ENCODE measurements around the gene SELENOM.
"Not testable (repeated sequence)": the region's sequence is repeated elsewhere in the genome, so short reads cannot be mapped to it uniquely, and the experiment has no call there.

The SELENOM gene

GRCh38 chr22:31090217-31091085, 16.9 kb downstream of the SELENOM start:
- DNase-seq (ENCODE audit: low spot score): no peak

DNA sequence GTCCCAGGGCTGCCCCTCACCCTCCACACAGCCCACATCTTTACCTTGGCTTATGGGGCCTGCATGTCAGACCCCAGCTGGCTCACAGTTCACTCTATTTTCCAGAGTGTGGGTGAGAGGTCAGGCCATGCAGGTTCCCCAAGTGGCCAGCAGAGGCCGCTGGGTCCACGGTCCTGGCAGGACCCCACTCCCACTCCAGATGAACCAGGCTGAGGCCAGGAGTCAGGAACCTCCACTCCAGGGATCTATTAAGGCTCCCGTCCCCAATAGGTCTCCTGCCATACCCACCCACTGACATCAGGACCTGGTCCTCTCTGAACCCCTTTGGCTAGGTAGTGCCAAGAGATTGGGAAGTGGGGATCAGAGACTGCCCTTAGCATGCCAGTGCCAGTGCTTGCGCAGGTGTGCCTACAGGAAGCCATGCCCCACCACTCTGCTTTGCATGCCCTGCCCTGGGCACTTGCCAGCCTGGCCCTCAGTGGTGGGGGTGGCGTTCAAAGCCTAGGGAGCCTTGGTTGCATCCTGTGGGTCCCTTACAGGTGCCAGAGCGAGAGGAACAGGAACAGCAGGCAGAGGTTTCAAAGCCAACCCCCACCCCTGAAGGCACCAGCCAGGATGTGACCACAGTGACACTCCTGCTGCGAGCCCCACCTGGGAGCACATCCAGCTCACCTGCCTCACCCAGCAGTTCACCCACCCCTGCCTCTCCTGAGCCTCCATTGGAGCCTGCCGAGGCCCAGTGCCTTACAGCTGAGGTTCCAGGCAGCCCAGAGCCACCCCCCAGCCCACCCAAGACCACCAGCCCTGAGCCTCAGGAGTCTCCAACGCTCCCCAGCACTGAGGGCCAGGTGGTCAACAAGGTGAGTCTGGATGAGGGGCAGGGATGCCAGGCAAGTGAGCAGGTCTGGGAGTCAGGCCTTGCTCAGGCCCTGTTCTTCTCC, 17.9 kb downstream of the SELENOM start:
- DNase-seq (ENCODE audit: low spot score): no peak

- no peak for DNase-seq (ENCODE audit: low spot score)
Observed at GRCh38 chr22:31088233-31088986, 19.0 kb downstream of the SELENOM start.

- no peak for DNase-seq (ENCODE audit: low spot score)
Observed at GRCh38 chr22:31087744-31088215, 19.6 kb downstream of the SELENOM start.

DNA sequence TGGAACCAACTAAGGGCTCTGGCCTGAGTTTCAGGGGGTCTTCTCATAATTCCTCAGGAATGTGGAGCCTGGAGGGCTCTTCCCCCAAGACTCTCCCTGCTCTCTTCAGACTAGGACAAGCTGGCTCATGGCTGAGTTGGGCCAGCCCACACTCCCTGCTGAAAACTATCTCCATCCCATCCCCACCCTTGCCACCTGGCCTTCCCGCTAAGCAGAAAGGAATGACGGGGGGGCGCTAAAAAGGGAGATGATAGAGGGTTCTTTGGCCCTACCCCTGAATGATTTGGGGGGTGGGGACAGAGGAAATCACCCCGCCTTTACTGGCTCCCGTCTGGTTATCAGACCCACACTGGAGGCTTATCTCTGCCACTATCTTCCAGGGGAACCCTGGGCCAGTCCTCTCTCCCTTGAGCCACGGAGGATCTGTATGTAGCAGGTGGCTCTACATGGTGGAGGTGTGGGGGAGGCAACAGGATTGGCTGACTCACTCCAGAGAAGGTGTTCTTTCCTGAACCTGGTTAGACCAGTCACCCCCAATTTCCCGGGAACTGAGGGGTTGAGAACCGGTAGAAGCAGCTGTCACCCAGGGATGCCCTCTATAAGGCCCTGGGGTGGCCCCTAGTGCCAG, 20.6 kb downstream of the SELENOM start:
- DNase-seq (ENCODE audit: low spot score): no peak

GRCh38 chr22:31085928-31086327, 21.4 kb downstream of the SELENOM start:
- DNase-seq (ENCODE audit: low spot score): no peak

DNA sequence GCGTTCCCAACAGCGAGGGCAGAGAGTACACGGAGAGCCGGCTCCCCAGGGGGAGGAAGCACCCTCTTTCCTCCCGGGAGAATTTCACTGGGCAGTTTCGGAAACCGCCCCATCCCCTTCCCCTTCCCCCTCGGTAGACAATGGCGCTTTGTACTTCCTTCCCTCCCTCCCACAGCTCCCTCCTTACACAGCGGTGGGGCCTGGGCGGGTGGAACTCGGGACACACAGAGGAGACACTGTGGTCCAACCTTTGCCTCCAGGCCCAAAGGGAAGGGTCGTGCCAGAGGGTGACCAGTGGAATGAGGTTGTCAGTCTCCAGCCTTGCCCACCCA, 21.9 kb downstream of the SELENOM start:
- DNase-seq (ENCODE audit: low spot score): peak; percentile 96

DNA sequence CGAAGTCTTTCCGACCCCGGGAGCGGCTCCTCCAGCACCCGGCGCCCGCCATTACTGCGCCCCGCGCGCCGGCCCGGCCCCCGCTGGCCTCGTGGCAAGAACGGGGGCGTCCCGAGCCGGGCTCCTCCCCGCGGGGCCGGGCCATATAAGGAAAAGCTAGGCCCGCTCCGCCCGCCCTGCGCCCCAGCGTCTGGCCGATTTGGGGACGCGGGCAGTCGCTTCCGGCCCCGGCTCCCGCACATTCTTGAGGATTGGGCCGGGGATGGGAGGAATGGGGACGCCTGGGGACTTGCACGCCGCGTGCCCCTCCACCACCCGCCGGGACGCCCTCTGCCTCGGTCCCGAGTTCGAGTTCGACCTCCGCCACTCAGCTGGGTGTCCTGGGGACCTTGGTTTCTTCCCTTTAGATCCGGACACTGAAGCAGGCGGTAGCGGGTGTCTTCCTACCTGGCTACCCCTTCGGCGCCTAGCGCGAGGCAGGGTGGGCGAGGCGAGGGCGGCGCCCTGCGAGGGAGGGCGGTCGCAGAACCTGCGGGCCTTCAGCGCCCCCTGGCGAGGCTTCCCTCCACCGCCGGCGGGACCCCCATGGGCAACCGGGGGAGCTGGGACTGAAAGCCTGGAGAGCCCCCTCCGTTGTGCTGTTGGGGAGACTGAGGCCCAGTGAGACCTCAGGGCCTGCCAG, 22.4 kb downstream of the SELENOM start:
- peak; percentile 87 for DNase-seq (ENCODE audit: low spot score)

- DNase-seq (ENCODE audit: low spot score): no peak
Observed at GRCh38 chr22:31083923-31084810, 23.2 kb downstream of the SELENOM start.

DNA sequence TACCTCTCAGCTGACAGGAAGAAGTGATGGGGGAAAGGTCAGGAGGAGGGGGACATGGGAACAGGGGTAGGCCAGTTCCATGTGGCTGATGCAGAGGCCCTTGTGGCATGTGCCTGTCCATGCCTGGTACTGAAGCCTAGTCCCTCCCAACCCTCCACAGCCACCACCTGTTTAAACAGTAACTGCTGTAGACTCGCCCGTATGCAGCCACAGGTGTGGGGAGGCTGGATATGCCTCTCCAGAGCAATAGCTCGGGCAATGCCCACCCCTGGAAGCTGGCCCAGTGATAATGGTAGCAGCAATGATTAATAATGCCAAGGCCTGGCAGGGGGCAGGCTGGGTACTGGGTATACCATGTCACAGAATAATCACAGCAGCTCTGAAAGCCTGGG, 24.0 kb downstream of the SELENOM start:
- DNase-seq (ENCODE audit: low spot score): no peak

DNA sequence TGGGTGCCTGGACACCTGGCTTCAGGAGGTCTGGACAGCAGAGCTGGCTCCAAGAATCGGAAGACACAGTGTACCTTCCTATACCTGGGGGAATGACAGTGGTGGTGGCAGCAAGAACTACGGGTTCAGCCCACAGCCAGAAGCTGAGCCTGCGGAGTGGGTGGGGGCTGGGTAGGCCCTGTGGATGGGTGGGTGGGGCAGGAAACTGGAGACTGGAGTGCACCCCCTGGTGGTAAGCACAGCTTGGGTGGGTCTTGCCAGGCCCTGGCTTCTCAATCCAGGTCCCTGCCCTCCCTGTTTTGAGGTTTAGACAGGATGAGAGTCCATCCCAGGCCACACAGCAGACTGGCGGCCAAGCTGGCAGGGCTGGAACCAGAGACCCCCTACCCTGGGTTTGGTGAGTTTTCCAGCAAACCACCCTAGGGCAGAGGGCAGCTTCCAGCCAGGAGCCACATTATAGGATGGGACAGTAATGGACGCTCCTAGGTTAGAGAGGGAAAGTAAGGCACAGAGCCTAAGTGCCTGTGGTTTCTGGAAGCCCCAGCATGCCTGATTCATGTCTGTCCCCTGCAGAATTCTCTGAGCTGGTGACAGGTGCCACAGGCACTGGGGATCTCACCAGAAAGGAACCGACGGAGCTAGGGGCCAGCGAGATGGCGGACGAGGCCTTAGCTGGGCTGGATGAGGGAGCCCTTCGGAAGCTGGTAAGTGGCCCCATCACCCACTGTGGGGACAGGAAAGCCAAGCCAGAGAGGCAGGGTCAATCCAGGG, 24.6 kb downstream of the SELENOM start:
- peak; percentile 67 for DNase-seq (ENCODE audit: low spot score)

GRCh38 chr22:31081963-31082605, 25.3 kb downstream of the SELENOM start:
- DNase-seq (ENCODE audit: low spot score): no peak

DNA sequence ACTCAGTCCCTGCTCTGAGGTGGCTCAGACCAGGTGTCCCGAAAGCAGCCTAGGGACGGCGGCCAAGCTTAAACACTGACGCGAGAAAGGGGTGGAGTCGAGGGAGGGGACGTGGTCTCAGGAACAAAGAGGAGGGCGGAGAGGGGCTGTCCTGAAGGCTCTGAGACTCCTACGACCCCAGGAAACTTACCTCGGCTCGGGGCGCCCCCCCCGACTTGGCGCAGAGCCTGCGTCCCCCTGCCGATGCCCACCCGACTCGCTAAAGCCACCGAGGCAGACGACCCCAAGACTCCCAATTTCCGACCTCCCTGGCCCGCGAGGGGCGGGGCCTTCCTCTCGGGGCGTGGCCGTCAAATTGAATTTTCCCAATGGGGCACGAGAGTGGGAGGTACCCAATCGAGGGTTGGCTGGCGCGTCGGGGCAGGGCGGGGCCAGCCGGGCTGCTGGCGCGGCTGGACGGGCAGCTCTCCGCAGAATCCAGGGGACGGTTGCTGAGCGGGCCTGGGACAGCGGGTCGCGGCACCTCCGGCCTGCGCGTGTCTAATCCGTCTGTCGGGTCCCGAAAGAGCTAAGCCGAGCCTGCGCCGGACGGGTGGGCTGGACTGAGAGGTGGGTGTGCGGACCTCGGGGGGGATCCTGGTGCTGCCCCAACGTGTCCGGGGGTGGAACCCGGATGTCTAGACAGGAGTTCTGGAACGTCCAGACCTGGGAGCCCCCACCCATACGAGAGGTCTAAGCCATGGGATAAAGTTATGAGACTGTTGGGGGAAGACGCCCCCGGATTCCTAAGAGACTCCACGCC, 26.3 kb downstream of the SELENOM start, which contains the start of gene SMTN:
Gene SMTN, plus strand, starts transcription at position 471 of the 802 bp plus-strand sequence. CDS start 1,941 bp downstream, outside the sequence.
- peak; percentile 99 for DNase-seq (ENCODE audit: low spot score)

DNA sequence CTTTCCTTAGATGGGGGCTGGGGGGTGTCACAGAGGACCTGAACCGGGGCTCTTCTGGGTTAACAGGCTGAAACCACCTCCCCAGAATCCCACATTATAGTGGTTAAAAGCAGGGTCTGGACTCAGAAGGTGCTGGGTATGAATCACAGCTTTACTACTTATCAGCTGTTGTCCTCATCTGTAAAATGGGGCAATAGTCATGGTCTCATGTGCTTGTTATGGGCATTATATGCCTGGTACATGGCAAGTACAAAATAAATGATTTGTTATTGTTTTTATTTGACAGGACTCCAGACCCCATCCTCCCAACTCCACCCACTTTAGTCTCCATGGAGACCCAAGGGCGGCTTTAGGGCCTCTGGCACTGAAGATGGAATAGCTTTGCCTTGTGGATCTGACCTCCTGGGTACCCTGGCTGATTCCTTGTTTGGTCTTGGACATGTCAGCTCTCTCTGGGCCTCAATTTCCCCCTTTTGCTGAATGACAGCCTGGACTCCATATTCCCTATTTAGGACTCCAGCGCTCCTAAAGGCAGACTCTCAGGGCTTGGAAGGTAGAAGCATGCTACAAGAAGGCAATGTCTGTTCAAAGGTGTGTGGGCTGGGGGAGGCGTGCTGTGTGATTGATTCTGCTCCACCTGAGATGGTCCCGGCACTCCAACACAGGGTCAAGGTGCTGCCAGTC, 27.1 kb downstream of the SELENOM start:
- no peak for DNase-seq (ENCODE audit: low spot score)

- no peak for DNase-seq (ENCODE audit: low spot score)
Observed at GRCh38 chr22:31079095-31079642, 28.2 kb downstream of the SELENOM start.

- not testable (repeated sequence) for DNase-seq (ENCODE audit: low spot score)
Observed at GRCh38 chr22:31078389-31078788, 29.0 kb downstream of the SELENOM start.

GRCh38 chr22:31077681-31078080, 29.7 kb downstream of the SELENOM start:
- no peak for DNase-seq (ENCODE audit: low spot score)

Measured in COLO829 (cell line).